IMR-90 (cell line): ENCODE data around the gene ADD3. TPM values are rescaled to one million over a fixed set of nuclear protein-coding genes. Genes with fewer than 3 reads are reported as not detected.

Source experiments
- ATAC-seq: fragments of 200-7000 bp; cut with Tn5 transposase; 2 replicates; pipeline ENCODE4 v1.9.1; 2020; ENCODE audit warnings: low read depth, mild to moderate bottlenecking, moderate library complexity
- BruUV-seq: library from RNA; stranded (reverse); fragments of 400-500 nt; replicated peaks from 2 replicates; lab custom pipeline; 2021; lab: Mats Ljungman, UMichigan
- CTCF ChIA-PET: fragments of 300-600 bp; formaldehyde crosslinking; extraction: SDS; loops from one replicate; lab custom pipeline; 2021; ENCODE audit warnings: antibody characterized with exemption; lab: Yijun Ruan, JAX
- POLR2A ChIA-PET: fragments of 300-600 bp; sonication (Branson Sonifier 250); formaldehyde crosslinking; loops from one replicate; lab custom pipeline; 2022; ENCODE audit warnings: antibody characterized with exemption; ENCODE audit not compliant: unreplicated experiment; lab: Charles Lee
- DNase-seq: peaks from one replicate; pipeline ENCODE4 v3.0.0; 2013
- H2AFZ ChIP-seq: replicated peaks from 2 replicates; pipeline ENCODE3; 2013; ENCODE audit warnings: low read length, mild to moderate bottlenecking; ENCODE audit not compliant: poor library complexity
- H2AK5ac ChIP-seq: 2 replicates; pipeline ENCODE4 v1.6.1; 2013; ENCODE audit warnings: low read depth, low read length, inconsistent platforms
- H2AK9ac ChIP-seq: replicated peaks from 2 replicates; pipeline ENCODE3; 2013; ENCODE audit warnings: mild to moderate bottlenecking, low read depth, low read length, moderate library complexity; ENCODE audit not compliant: poor library complexity
- H2BK120ac ChIP-seq: 2 replicates; pipeline ENCODE4 v1.6.1; 2013; ENCODE audit warnings: low read depth, low read length, inconsistent platforms
- H2BK15ac ChIP-seq: 3 replicates; pipeline ENCODE4 v1.6.1; 2013; ENCODE audit warnings: low read depth, low read length, inconsistent platforms
- H2BK20ac ChIP-seq: 2 replicates; pipeline ENCODE4 v1.6.1; 2013; ENCODE audit warnings: low read depth, mild to moderate bottlenecking, inconsistent platforms, low read length, moderate library complexity
- H2BK5ac ChIP-seq: 2 replicates; pipeline ENCODE4 v1.6.1; 2013; ENCODE audit warnings: mild to moderate bottlenecking, low read depth, low read length, inconsistent platforms; ENCODE audit not compliant: poor library complexity, severe bottlenecking
- H3K14ac ChIP-seq: replicated peaks from 2 replicates; pipeline ENCODE4 v1.6.1; 2013; ENCODE audit warnings: low read depth, low read length, inconsistent platforms
- H3K18ac ChIP-seq: 2 replicates; pipeline ENCODE4 v1.6.1; 2013; ENCODE audit warnings: low read depth, low read length, control low read depth
- H3K23ac ChIP-seq: 2 replicates; pipeline ENCODE4 v1.6.1; 2013; ENCODE audit warnings: low read depth, low read length, inconsistent platforms
- H3K27ac ChIP-seq: 2 replicates; pipeline ENCODE4 v1.5.1; 2013; ENCODE audit warnings: mild to moderate bottlenecking, control low read depth, low read length; ENCODE audit not compliant: insufficient read depth
- H3K27me3 ChIP-seq: 2 replicates; pipeline ENCODE4 v1.6.1; 2013; ENCODE audit warnings: low read length; ENCODE audit not compliant: control insufficient read depth, insufficient read depth
- H3K36me3 ChIP-seq: 2 replicates; pipeline ENCODE4 v1.6.1; 2013; ENCODE audit warnings: low read length, mixed read lengths; ENCODE audit not compliant: control insufficient read depth, insufficient read depth
- H3K4ac ChIP-seq: 2 replicates; pipeline ENCODE4 v1.6.1; 2013; ENCODE audit warnings: low read depth, low read length, inconsistent platforms
- H3K4me1 ChIP-seq: 2 replicates; pipeline ENCODE4 v1.6.1; 2013; ENCODE audit warnings: low read length, mixed read lengths; ENCODE audit not compliant: control insufficient read depth, insufficient read depth
- H3K4me2 ChIP-seq: 2 replicates; pipeline ENCODE4 v1.6.1; 2013; ENCODE audit warnings: low read depth, mild to moderate bottlenecking, control low read depth, low read length, moderate library complexity
- H3K4me3 ChIP-seq: 2 replicates; pipeline ENCODE4 v1.5.1; 2013; ENCODE audit warnings: low read depth, mild to moderate bottlenecking, control low read depth, low read length, moderate library complexity; ENCODE audit not compliant: insufficient read depth
- H3K56ac ChIP-seq: 2 replicates; pipeline ENCODE4 v1.6.1; 2013; ENCODE audit warnings: low read length, inconsistent platforms; ENCODE audit not compliant: insufficient read depth; ENCODE audit errors: extremely low read depth
- H3K79me1 ChIP-seq, 2 experiments: 2 replicates each; pipeline ENCODE4 v1.6.1; 2013; ENCODE audit warnings: low read length in 2 of 2, inconsistent platforms in 1 of 2, low read depth in 1 of 2
- H3K9ac ChIP-seq: 2 replicates; pipeline ENCODE4 v1.6.1; 2013; ENCODE audit warnings: low read depth, low read length, control low read depth
- H3K9me1 ChIP-seq: 2 replicates; pipeline ENCODE4 v1.6.1; 2013; ENCODE audit warnings: low read length, inconsistent platforms; ENCODE audit not compliant: insufficient read depth
- H3K9me3 ChIP-seq: 2 replicates; pipeline ENCODE4 v1.6.1; 2013; ENCODE audit warnings: low read length; ENCODE audit not compliant: control insufficient read depth, insufficient read depth
- H4K20me1 ChIP-seq: 2 replicates; pipeline ENCODE4 v1.6.1; 2013; ENCODE audit warnings: low read length, inconsistent platforms; ENCODE audit not compliant: insufficient read depth
- H4K5ac ChIP-seq: 2 replicates; pipeline ENCODE4 v1.6.1; 2013; ENCODE audit warnings: mild to moderate bottlenecking, low read depth, low read length, control low read depth
- H4K8ac ChIP-seq, 2 experiments: 2 replicates each; pipeline ENCODE4 v1.6.1; 2013; ENCODE audit warnings: low read depth in 2 of 2, low read length in 2 of 2, control low read depth in 1 of 2, inconsistent platforms in 1 of 2
- H4K91ac ChIP-seq: 2 replicates; pipeline ENCODE4 v1.6.1; 2013; ENCODE audit warnings: low read depth, low read length, inconsistent platforms; ENCODE audit not compliant: insufficient read depth
- BHLHE40 ChIP-seq: fragments of 150-350 bp; IDR thresholded peaks from 2 replicates; pipeline ENCODE4 v1.6.1; 2016; ENCODE audit warnings: mild to moderate bottlenecking, low read depth, low read length
- CEBPB ChIP-seq: IDR thresholded peaks from 2 replicates; pipeline ENCODE4 v1.6.1; 2012; ENCODE audit warnings: low read depth, low read length, improper control_type of control experiment
- CHD1 ChIP-seq: IDR thresholded peaks from 2 replicates; pipeline ENCODE4 v1.6.1; 2012; ENCODE audit warnings: low read depth, low read length, improper control_type of control experiment
- CTCF ChIP-seq: conservative IDR thresholded peaks from 2 replicates; pipeline ENCODE4 v1.5.1; 2012; ENCODE audit warnings: mild to moderate bottlenecking, low read depth, low read length, improper control_type of control experiment
- FOS ChIP-seq: fragments of 150-350 bp; IDR thresholded peaks from 2 replicates; pipeline ENCODE4 v1.6.1; 2016; ENCODE audit warnings: low read depth, low read length
- MAFK ChIP-seq: IDR thresholded peaks from 2 replicates; pipeline ENCODE4 v1.6.1; 2012; ENCODE audit warnings: low read depth, low read length, improper control_type of control experiment
- MAZ ChIP-seq: IDR thresholded peaks from 2 replicates; pipeline ENCODE4 v1.6.1; 2012; ENCODE audit warnings: low read depth, mild to moderate bottlenecking, low read length, improper control_type of control experiment, moderate library complexity, borderline replicate concordance
- MXI1 ChIP-seq: IDR thresholded peaks from 2 replicates; pipeline ENCODE4 v1.6.1; 2012; ENCODE audit warnings: low read depth, mild to moderate bottlenecking, low read length, moderate library complexity, borderline replicate concordance
- NFE2L2 ChIP-seq: fragments of 150-350 bp; IDR thresholded peaks from 2 replicates; pipeline ENCODE4 v1.6.1; 2016; ENCODE audit warnings: low read depth, mild to moderate bottlenecking, low read length
- POLR2A ChIP-seq: IDR thresholded peaks from 2 replicates; pipeline ENCODE4 v1.6.1; 2012; ENCODE audit warnings: mild to moderate bottlenecking, low read depth, low read length
- RAD21 ChIP-seq: IDR thresholded peaks from 2 replicates; pipeline ENCODE4 v1.6.1; 2012; ENCODE audit warnings: low read length, improper control_type of control experiment
- RCOR1 ChIP-seq: IDR thresholded peaks from 2 replicates; pipeline ENCODE4 v1.6.1; 2012; ENCODE audit warnings: mild to moderate bottlenecking, low read length, improper control_type of control experiment; ENCODE audit not compliant: insufficient replicate concordance
- RFX5 ChIP-seq: IDR thresholded peaks from 2 replicates; pipeline ENCODE4 v1.8.0; 2012; ENCODE audit warnings: low read depth, mild to moderate bottlenecking, low read length, moderate library complexity
- SMC3 ChIP-seq: fragments of 150-350 bp; IDR thresholded peaks from 2 replicates; pipeline ENCODE4 v1.6.1; 2016; ENCODE audit warnings: low read depth, mild to moderate bottlenecking, antibody characterized with exemption, low read length, moderate library complexity
- USF2 ChIP-seq: fragments of 150-350 bp; IDR thresholded peaks from 2 replicates; pipeline ENCODE4 v1.6.1; 2017; ENCODE audit warnings: mild to moderate bottlenecking, antibody characterized with exemption, low read length, low read depth
- WGBS, 2 experiments: methylation state at CpG; one replicate each; pipeline versions ENCODE4 v1.1.5 to v1.1.7; 2013; ENCODE audit warnings: missing lambda C conversion rate in 2 of 2; ENCODE audit not compliant: insufficient read length in 1 of 2; ENCODE audit errors: extremely low coverage in 2 of 2; 5-methylcytosine and 5-hydroxymethylcytosine counted together
- dilution Hi-C: fragments of 300-500 bp; cut with HindIII; formaldehyde crosslinking; loops from one replicate; pipeline ENCODE4 v1.14.3; 2018; ENCODE audit warnings: low sequenced_read_pairs; ENCODE audit not compliant: unreplicated experiment
- in situ Hi-C: fragments of 300-500 bp; cut with MboI; formaldehyde crosslinking; loops from 3 replicates; pipeline ENCODE4 v1.14.3; 2019; ENCODE audit warnings: low sequenced_read_pairs, inconsistent platforms, mixed read lengths
- intact Hi-C: fragments of 100-400 bp; cut with micrococcal nuclease; formaldehyde crosslinking; loops from 2 replicates; pipeline ENCODE4 v1.10.0; 2022
- polyA plus RNA-seq, 3 experiments: library from polyadenylated mRNA; depleted of rRNA; stranded (reverse); fragments of >200 nt; gene quantifications; 2 replicates each; pipeline ENCODE4 v1.2.3, GENCODE V29; 2012; ENCODE audit warnings: low replicate concordance in 1 of 3
- total RNA-seq: library from RNA; depleted of rRNA; stranded (reverse); fragments of >200 nt; gene quantifications from 2 replicates; pipeline ENCODE4 v1.2.3, GENCODE V29; 2012
- TF ChIP-seq, protein P1 (sequence below): fragments of 150-350 bp; IDR thresholded peaks from 2 replicates; pipeline ENCODE4 v1.6.1; 2016; ENCODE audit warnings: low read depth, mild to moderate bottlenecking, low read length, moderate library complexity, borderline replicate concordance

Gene ADD3
- total and polyA plus RNA-seq, 2 of the 4 experiments (the other 2 are of a cell fraction) = 138 to 212 TPM

- Histone ChIP-seq H4K20me1 (no peaks in the 10 kb centered on the region), H2BK5ac (no peak overlapping the region), H2BK120ac (no peak overlapping the region), H3K4ac (no peak overlapping the region), H3K27ac (no peak overlapping the region), H3K23ac (no peak overlapping the region), H3K79me1 (no peaks in the 10 kb centered on the region), H3K14ac (no peak overlapping the region), H3K9ac (no peak overlapping the region), H2AK5ac (no peak overlapping the region), H2BK20ac (no peak overlapping the region), H3K36me3 (no peaks in the 10 kb centered on the region), H3K4me3 (no peak overlapping the region), H3K9me1 (no peaks in the 10 kb centered on the region), H2AK9ac (no peak overlapping the region), H4K91ac (no peak overlapping the region), H3K4me2 (no peak overlapping the region), H3K18ac (no peak overlapping the region), H3K27me3 (peaks cover 56% of the 10 kb centered on the region), H3K4me1 (no peaks in the 10 kb centered on the region), H2BK15ac (no peak overlapping the region), H4K5ac (no peak overlapping the region), H3K56ac (no peak overlapping the region), H3K9me3 (no peaks in the 10 kb centered on the region), H2AFZ (peak overlapping the region; percentile 23), H4K8ac (no peak overlapping the region)
- no peak for ATAC-seq
- TF ChIP-seq USF2 (no peak), RCOR1 (no peak), MAFK (no peak), NFE2L2 (no peak), MXI1 (no peak), BHLHE40 (no peak), POLR2A (no peak), CHD1 (no peak), FOS (no peak), CEBPB (no peak), CTCF (no peak), MAZ (no peak), RFX5 (no peak), SMC3 (no peak), RAD21 (no peak)
- TF ChIP-seq, protein P1, sequence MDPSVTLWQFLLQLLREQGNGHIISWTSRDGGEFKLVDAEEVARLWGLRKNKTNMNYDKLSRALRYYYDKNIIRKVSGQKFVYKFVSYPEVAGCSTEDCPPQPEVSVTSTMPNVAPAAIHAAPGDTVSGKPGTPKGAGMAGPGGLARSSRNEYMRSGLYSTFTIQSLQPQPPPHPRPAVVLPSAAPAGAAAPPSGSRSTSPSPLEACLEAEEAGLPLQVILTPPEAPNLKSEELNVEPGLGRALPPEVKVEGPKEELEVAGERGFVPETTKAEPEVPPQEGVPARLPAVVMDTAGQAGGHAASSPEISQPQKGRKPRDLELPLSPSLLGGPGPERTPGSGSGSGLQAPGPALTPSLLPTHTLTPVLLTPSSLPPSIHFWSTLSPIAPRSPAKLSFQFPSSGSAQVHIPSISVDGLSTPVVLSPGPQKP = no peak
- no peak for DNase-seq
- intact Hi-C loops (no loop called here), dilution Hi-C loops (no loop called here), in situ Hi-C loops (no loop called here)
- no CpG with 5 or more reads among the region's 13 CpGs for WGBS, 2 experiments
- CTCF ChIA-PET = no interaction called here
- no TSS peak for BruUV-seq
- POLR2A ChIA-PET = no interaction called here
Measured at GRCh38 chr10:110170142-110170971, 162.6 kb downstream of the ADD3 start.
